Gastrocnemius medialis (tissue), 4 donors: Measurements from ENCODE around the gene TLR9.

Experiments used
- POLR2A ChIP-seq, 2 donors: fragments of 450-650 bp; IDR thresholded peaks; one replicate each; pipeline ENCODE4 v1.6.1; 2017; ENCODE audit warnings: antibody characterized with exemption in 2 of 2, mild to moderate bottlenecking in 2 of 2, moderate library complexity in 2 of 2
- TF ChIP-seq, protein P1 (sequence below), 5 experiments: fragments of 450-650 bp in 3 of 5; fragments of 200-600 bp in 2 of 5; sonication (generic) in 2 of 5; IDR thresholded peaks in 4 of 5; conservative IDR thresholded peaks in 1 of 5; 1 replicate in 4 of 5; 2 replicates in 1 of 5; pipeline ENCODE4 v1.5.1; 2016 to 2019; ENCODE audit warnings: antibody characterized with exemption in 5 of 5, mild to moderate bottlenecking in 3 of 5, moderate library complexity in 3 of 5

DNA sequence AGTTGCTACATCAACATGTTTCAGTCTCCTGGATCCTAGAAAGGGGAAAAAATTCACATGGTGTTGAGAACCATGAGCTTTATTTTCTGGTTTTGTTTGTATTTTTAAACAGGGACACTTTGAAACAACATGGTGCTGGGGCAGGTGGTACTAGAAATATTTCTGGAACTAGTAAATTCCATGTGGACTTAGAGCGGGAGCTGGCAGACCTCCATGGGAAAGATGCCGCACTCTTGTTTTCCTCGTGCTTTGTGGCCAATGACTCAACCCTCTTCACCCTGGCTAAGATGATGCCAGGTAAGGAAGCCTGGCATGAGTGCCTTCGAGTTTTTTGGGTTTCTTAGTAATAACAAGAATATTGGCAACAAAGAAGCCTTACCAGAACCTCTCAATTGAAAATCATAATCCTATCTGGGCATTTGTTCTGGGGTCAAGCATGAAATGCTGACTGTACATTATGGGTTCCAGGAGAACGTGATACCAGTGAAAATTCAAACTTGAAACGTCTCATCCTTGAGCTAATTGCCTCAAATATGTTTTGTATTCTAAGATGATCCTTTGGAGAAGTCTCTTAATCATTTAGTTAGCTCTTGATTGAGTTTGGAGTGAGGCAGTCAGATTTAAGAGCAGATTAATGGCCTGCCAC lies 19.6 kb downstream of the TLR9 start:
- TF ChIP-seq, protein P1, sequence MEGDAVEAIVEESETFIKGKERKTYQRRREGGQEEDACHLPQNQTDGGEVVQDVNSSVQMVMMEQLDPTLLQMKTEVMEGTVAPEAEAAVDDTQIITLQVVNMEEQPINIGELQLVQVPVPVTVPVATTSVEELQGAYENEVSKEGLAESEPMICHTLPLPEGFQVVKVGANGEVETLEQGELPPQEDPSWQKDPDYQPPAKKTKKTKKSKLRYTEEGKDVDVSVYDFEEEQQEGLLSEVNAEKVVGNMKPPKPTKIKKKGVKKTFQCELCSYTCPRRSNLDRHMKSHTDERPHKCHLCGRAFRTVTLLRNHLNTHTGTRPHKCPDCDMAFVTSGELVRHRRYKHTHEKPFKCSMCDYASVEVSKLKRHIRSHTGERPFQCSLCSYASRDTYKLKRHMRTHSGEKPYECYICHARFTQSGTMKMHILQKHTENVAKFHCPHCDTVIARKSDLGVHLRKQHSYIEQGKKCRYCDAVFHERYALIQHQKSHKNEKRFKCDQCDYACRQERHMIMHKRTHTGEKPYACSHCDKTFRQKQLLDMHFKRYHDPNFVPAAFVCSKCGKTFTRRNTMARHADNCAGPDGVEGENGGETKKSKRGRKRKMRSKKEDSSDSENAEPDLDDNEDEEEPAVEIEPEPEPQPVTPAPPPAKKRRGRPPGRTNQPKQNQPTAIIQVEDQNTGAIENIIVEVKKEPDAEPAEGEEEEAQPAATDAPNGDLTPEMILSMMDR (IDR thresholded peaks at IDR 0.05 in 4 of 5, conservative IDR thresholded peaks at IDR 0.05 in 1 of 5): no peak
- TF ChIP-seq POLR2A (IDR thresholded peaks at IDR 0.05): no peak
